Activated CD8-positive, alpha-beta memory T cell treated with anti-CD3 and anti-CD28 coated beads for 24 hours (primary cell): ENCODE data around the gene NUDT6.
"Not testable (repeated sequence)": the region's sequence is repeated elsewhere in the genome, so short reads cannot be mapped to it uniquely, and the experiment has no call there.

Source experiments
- DNase-seq: peaks from one replicate; pipeline ENCODE4 v3.0.0-alpha.2; 2020

NUDT6 gene, protein sequence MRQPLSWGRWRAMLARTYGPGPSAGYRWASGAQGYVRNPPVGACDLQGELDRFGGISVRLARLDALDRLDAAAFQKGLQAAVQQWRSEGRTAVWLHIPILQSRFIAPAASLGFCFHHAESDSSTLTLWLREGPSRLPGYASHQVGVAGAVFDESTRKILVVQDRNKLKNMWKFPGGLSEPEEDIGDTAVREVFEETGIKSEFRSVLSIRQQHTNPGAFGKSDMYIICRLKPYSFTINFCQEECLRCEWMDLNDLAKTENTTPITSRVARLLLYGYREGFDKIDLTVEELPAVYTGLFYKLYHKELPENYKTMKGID

GRCh38 chr4:122921971-122922876, at the start of gene NUDT6:
Gene NUDT6 (minus strand): TSS chr4:122922597. CDS start chr4:122922572, 25 bp downstream.
- DNase-seq: peak; percentile 75

- DNase-seq: no peak
Observed at GRCh38 chr4:122968227-122968812, 45.9 kb upstream of the NUDT6 start.

- DNase-seq: no peak
Observed at GRCh38 chr4:122967231-122967630, 44.8 kb upstream of the NUDT6 start.

DNA sequence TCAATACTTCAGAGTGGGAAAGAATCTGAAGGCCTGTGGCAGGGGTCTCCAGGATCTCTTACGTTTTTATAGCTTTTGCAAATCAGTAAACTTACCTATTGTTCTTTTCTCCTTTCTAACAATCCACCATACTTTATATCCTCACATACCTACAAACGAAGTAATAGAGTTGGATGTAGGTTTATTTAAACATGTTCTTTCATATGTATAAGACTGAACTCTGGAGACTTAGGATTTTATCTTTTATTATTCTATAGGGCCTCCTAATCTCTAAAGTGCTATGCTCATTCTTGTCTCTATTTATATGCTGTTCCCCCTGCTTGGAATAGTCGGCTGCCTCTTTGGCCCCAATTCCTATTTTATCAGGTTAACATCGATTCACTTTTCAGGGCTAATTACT, 43.8 kb upstream of the NUDT6 start:
- DNase-seq: no peak

DNA sequence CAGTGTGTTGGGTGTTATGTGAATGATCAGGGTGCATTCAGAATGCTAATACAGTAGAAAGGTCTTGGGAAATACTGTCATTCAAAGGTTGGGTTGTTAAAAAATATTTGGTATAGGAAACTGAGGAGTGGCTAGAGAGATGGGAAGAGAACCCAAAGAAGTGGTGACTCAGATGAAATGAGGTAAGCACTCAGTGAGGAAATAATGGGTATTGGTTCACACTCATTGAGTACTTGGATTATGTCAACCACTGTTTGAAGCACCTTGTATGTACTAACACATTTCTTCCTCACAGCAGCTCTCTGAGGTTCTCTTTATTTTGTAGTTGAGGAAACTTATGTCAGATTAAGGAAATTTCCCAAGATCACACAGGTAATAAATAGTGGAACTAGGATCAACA, 40.8 kb upstream of the NUDT6 start:
- DNase-seq: no peak

- DNase-seq: no peak
Observed at GRCh38 chr4:122960611-122961000, 38.2 kb upstream of the NUDT6 start.

GRCh38 chr4:122959981-122960610, 37.7 kb upstream of the NUDT6 start:
- DNase-seq: no peak

- DNase-seq: no peak
Observed at GRCh38 chr4:122959441-122959840, 37.0 kb upstream of the NUDT6 start.

DNA sequence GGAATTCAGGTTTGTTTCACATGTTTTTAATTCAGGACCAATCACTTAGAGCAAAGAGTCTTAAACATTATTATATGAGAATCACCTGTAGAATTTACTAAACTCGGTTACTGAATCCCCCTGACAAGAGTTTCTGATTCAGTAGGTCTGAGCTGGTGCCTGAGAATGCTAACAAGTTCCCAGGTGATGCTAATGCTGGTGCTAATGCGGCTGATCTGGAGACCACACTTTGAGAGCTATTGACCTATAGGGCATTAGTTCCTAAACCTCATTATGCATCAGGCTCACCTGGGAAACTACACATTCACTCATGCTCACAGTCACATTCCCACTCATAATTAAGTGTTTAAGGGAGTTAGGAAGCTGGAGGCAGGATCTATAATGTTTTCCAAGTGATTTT, 36.1 kb upstream of the NUDT6 start:
- no peak for DNase-seq

GRCh38 chr4:122953924-122954323, 31.5 kb upstream of the NUDT6 start:
- no peak for DNase-seq

GRCh38 chr4:122952028-122952427, 29.6 kb upstream of the NUDT6 start:
- no peak for DNase-seq

GRCh38 chr4:122948671-122949070, 26.3 kb upstream of the NUDT6 start:
- DNase-seq: no peak

GRCh38 chr4:122946142-122946541, 23.7 kb upstream of the NUDT6 start:
- DNase-seq: no peak

DNA sequence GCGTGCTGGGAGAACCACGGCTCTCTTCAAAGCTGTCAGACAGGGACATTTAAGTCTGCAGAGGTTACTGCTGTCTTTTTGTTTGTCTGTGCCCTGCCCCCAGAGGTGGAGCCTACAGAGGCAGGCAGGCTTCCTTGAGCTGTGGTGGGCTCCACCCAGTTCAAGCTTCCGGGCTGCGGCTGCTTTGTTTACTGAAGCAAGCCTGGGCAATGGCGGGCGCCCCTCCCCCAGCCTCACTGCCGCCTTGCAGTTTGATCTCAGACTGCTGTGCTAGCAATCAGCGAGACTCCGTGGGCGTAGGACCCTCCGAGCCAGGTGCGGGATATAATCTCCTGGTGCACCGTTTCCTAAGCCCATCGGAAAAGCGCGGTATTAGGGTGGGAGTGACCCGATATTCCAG, 22.7 kb upstream of the NUDT6 start:
- DNase-seq: not testable (repeated sequence)

DNA sequence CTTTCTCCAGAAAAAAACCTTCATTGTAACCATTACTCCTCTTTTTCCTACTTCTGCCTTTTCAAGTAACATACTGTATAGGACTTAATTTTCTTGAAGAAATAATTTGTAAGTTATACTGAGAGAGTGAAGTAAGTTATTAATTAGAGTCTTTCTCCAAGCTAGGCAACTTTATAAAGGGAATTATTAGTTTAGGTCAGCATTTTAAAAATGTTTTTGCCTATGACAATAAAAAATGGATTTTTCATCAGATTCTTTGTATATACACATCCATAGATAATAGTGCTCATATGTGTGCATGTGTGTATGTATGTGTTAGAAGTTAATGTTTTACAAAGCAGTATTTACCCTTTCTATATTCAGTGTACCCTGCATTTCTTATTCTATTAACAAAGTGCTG, 10.4 kb upstream of the NUDT6 start:
- no peak for DNase-seq

GRCh38 chr4:122930862-122931261, 8.5 kb upstream of the NUDT6 start:
- DNase-seq: no peak

DNA sequence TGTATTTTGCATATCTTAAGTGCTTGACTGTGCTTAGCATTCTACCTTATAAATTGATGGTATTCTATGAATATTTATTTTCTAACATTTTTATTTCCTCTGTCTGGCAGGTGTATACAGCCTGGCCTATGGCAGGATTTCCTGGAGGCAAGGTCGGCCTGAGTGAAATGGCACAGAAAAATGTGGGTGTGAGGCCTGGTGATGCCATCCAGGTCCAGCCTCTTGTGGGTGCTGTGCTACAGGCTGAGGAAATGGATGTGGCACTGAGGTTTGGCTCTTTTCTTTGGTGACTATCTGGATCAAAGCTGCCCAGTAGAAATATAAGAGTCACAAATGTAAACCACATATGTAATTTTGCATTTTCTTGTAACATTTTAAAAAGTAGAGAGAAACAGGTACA, 6.5 kb upstream of the NUDT6 start:
- DNase-seq: no peak

DNA sequence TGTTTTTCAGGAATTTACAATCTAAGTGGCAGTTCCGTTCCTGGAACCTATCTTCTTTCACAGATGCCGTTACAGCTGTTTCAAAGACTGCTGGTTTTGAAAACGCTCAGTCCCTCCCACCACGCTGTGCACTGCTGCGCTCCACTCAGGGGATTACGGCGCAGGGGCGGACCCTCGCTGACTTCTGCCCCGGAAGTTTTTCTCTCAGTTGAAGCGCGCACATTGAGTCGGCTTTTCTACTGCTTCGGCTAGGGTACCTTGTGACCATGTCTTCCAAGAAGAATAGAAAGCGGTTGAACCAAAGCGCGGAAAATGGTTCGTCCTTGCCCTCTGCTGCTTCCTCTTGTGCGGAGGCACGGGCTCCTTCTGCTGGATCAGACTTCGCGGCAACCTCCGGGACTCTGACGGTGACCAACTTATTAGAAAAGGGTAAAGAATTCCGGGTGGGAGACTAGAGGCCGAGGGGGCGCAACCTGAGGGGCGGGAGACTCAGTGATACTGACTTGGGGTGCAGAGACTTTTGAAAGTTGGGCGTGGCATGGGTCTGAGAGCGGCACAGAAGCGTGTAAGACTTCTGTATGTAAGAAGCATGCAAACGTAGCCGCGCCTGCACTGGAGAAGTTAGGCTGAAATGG, 597 bp upstream of the NUDT6 start:
- peak; percentile 90 for DNase-seq

- DNase-seq: no peak
Observed at GRCh38 chr4:122921300-122921699, 1.1 kb downstream of the NUDT6 start.

DNA sequence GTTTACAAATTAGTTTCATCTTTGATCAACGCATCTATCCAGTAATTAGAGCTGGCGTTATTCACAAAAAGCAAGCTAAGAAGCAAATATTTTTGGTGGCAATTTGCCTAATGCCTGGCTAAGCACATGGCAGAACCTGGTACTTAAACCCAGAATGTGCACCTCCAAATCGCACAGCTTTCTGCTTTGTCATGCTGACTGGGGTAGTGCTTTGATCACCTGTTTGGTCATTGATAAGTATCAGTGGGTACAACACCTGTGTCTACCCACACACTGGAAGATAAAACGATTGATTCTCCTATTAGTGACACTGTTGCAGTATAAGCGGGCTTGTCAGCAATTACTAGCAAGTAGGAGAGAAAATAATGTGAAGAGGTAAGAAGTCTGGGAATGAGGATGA, 1.9 kb downstream of the NUDT6 start:
- DNase-seq: no peak

GRCh38 chr4:122917731-122918130, 4.7 kb downstream of the NUDT6 start:
- DNase-seq: no peak

GRCh38 chr4:122914938-122915337, 7.5 kb downstream of the NUDT6 start:
- no peak for DNase-seq
